B cell (primary cell): Measurements from ENCODE around the gene DDX20. TPM values are rescaled to one million over a fixed set of nuclear protein-coding genes. Genes with fewer than 3 reads are reported as not detected.

Experiments
- ATAC-seq: fragments of 200-7000 bp; cut with Tn5 transposase; one replicate; pipeline ENCODE4 v1.10.0; 2021; ENCODE audit warnings: low read depth, mild to moderate bottlenecking, moderate number of reproducible peaks, moderate library complexity
- CTCF ChIA-PET: fragments of 350-600 bp; sonication (Branson Sonifier 250); formaldehyde crosslinking; loops from one replicate; lab custom pipeline; 2021; ENCODE audit warnings: antibody characterized with exemption, inconsistent platforms; lab: Charles Lee
- POLR2A ChIA-PET: fragments of 350-600 bp; sonication (Branson Sonifier 250); formaldehyde crosslinking; loops from one replicate; lab custom pipeline; 2021; ENCODE audit warnings: antibody characterized with exemption; lab: Charles Lee
- DNase-seq: peaks from one replicate; pipeline ENCODE4 v3.0.0; 2013
- H2AFZ ChIP-seq: 2 replicates; pipeline ENCODE4 v1.6.1; 2012; ENCODE audit warnings: mild to moderate bottlenecking, low read depth, low read length; ENCODE audit not compliant: insufficient read depth, poor library complexity, severe bottlenecking
- H3K27ac ChIP-seq, 2 donors: 1 replicate in 1 of 2; 2 replicates in 1 of 2; pipeline ENCODE4 v1.5.1; 2012 to 2013; ENCODE audit warnings: low read length in 2 of 2, mild to moderate bottlenecking in 2 of 2, moderate library complexity in 1 of 2
- H3K27me3 ChIP-seq, 4 experiments: fragments of 200-600 bp in 1 of 4; sonication (generic) in 1 of 4; replicated peaks in 1 of 4; 1 replicate in 2 of 4; 2 replicates in 2 of 4; pipeline versions ENCODE4 v1.6.1 to v1.7.0; 2013 to 2016; ENCODE audit warnings: low read length in 3 of 4, mild to moderate bottlenecking in 2 of 4, mixed read lengths in 1 of 4, moderate library complexity in 1 of 4; ENCODE audit not compliant: insufficient read depth in 4 of 4, control insufficient read depth in 3 of 4; ENCODE audit errors: control extremely low read depth in 1 of 4
- H3K36me3 ChIP-seq, 2 experiments: replicated peaks in 1 of 2; 1 replicate in 1 of 2; 2 replicates in 1 of 2; pipeline versions ENCODE4 v1.6.1 to v1.7.1; 2013; ENCODE audit warnings: low read length in 1 of 2; ENCODE audit not compliant: insufficient read depth in 2 of 2, control insufficient read depth in 1 of 2; ENCODE audit errors: control extremely low read depth in 1 of 2, extremely low read depth in 1 of 2
- H3K4me1 ChIP-seq, 2 donors: fragments of 200-600 bp in 1 of 2; sonication (generic) in 1 of 2; 1 replicate in 1 of 2; 2 replicates in 1 of 2; pipeline versions ENCODE4 v1.5.1 to v1.6.1; 2013 to 2017; ENCODE audit warnings: low read length in 2 of 2; ENCODE audit not compliant: control insufficient read depth in 2 of 2, insufficient read depth in 2 of 2
- H3K4me2 ChIP-seq: replicated peaks from 2 replicates; pipeline ENCODE3; 2012; ENCODE audit warnings: mild to moderate bottlenecking, low read depth, low read length; ENCODE audit not compliant: poor library complexity, severe bottlenecking
- H3K4me3 ChIP-seq, 5 experiments: fragments of 200-600 bp in 1 of 5; sonication (generic) in 1 of 5; 1 replicate in 3 of 5; 2 replicates in 2 of 5; pipeline versions ENCODE4 v1.5.1 to v1.7.0; 2011 to 2016; ENCODE audit warnings: low read length in 4 of 5, mild to moderate bottlenecking in 4 of 5, low read depth in 2 of 5, control low read depth in 1 of 5, moderate library complexity in 1 of 5; ENCODE audit not compliant: insufficient read depth in 1 of 5; ENCODE audit errors: control extremely low read depth in 1 of 5, extremely low read depth in 1 of 5
- H3K79me2 ChIP-seq: fragments of 200-600 bp; sonication (generic); one replicate; pipeline ENCODE4 v1.6.0; 2016; ENCODE audit warnings: low read length; ENCODE audit not compliant: control insufficient read depth, insufficient read depth
- H3K9ac ChIP-seq: fragments of 200-600 bp; sonication (generic); 2 replicates; pipeline ENCODE4 v1.6.1; 2017; ENCODE audit warnings: mild to moderate bottlenecking, low read length, moderate library complexity
- H3K9me3 ChIP-seq, 3 donors: one replicate each; pipeline versions ENCODE4 v1.6.1 to v1.7.1; 2013; ENCODE audit warnings: low read length in 2 of 3; ENCODE audit not compliant: control insufficient read depth in 2 of 3, insufficient read depth in 1 of 3; ENCODE audit errors: control extremely low read depth in 1 of 3
- H4K20me1 ChIP-seq: 2 replicates; pipeline ENCODE4 v1.6.0; 2012; ENCODE audit warnings: mild to moderate bottlenecking, low read length; ENCODE audit not compliant: insufficient read depth, control insufficient read depth, poor library complexity, severe bottlenecking
- H3K27ac Mint-ChIP-seq: one replicate; pipeline ENCODE4 v1.8.0; 2021; ENCODE audit warnings: mixed read lengths
- H3K27me3 Mint-ChIP-seq: one replicate; pipeline ENCODE4 v1.8.0; 2021; ENCODE audit warnings: mixed read lengths
- H3K4me1 Mint-ChIP-seq: one replicate; pipeline ENCODE4 v1.8.0; 2021; ENCODE audit warnings: mixed read lengths
- H3K4me3 Mint-ChIP-seq: one replicate; pipeline ENCODE4 v1.8.0; 2021; ENCODE audit warnings: mixed read lengths
- H3K9me3 Mint-ChIP-seq: one replicate; pipeline ENCODE4 v1.8.0; 2022; ENCODE audit warnings: mixed read lengths; ENCODE audit not compliant: insufficient read depth
- EZH2 ChIP-seq: IDR thresholded peaks from 2 replicates; pipeline ENCODE4 v1.6.1; 2012; ENCODE audit warnings: borderline replicate concordance, low read depth, mild to moderate bottlenecking, moderate library complexity, low read length; ENCODE audit not compliant: insufficient read depth, poor library complexity, severe bottlenecking
- WGBS: methylation state at CpG from one replicate; pipeline ENCODE4 v1.1.5; 2013; ENCODE audit warnings: missing lambda C conversion rate; ENCODE audit not compliant: insufficient coverage; 5-methylcytosine and 5-hydroxymethylcytosine counted together
- intact Hi-C: fragments of 100-400 bp; cut with micrococcal nuclease; formaldehyde crosslinking; loops from one replicate; pipeline ENCODE4 v1.10.0; 2022
- polyA plus RNA-seq: library from polyadenylated mRNA; depleted of rRNA; stranded (reverse); fragments of >200 nt; gene quantifications from 2 replicates; pipeline ENCODE4 v1.2.3, GENCODE V29; 2012
- total RNA-seq, 2 donors: library from RNA; stranded (reverse); fragments of 120-200 nt in 1 of 2; gene quantifications; 1 replicate in 1 of 2; 2 replicates in 1 of 2; pipeline versions ENCODE4 v1.2.3 to v1.2.4, GENCODE V29; 2013 to 2022
- TF ChIP-seq, protein P1 (sequence below): fragments of 200-600 bp; IDR thresholded peaks from one replicate; pipeline ENCODE4 v1.8.0; 2022; ENCODE audit warnings: antibody characterized with exemption, mild to moderate bottlenecking

DDX20 gene
- total and polyA plus RNA-seq, 2 donors (not counting 1 experiment from before 2014, with no cell fraction given): 5.7 to 24.6 TPM

DNA sequence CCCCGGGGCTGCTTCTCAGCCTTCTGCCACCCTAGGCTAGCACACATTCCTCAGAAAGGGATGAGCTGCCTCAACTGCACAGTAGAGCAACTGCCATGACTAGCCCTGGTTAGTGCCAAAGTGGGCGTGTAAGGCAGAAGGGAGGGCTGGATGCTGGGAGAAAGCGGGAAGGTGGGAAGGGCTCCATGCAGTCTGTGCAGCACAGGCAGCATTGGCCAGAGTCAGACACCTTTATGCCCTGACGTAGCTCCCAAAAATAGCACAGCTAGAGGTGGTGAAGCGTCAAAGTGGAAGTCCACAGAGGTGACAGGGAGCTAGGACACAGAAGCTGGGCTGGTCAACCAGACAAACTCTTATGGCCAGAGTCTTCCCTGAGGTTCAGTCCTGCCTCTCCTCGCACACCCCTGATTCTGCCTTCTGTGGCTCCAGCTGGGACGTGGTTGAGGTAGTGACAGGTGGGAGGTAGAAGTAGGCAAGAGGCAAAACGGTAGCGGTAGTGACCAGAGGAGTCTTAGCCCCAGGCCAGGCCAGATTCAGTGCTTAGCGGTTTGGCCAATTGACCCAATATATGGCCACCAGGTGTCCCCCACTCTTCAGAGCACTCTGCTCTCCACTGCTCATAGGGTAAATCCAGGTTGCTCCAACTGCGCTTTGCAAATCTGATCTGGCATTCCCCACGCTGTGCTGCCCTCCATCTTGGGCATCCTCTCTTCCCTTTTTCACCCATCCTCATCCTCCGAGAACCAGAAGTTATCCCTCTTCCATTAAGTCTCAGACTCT lies 45.6 kb downstream of the DDX20 start:
- CTCF ChIA-PET: interaction anchor here (0.8 to 1.3 kb wide), 3 partner anchors 12 to 186 kb away, joined by 3 to 4 read pairs (median 3); no protein-coding TSS in a partner anchor
- H3K27ac Mint-ChIP-seq: no peak overlapping the region
- no peak for TF ChIP-seq EZH2
- TF ChIP-seq, protein P1, sequence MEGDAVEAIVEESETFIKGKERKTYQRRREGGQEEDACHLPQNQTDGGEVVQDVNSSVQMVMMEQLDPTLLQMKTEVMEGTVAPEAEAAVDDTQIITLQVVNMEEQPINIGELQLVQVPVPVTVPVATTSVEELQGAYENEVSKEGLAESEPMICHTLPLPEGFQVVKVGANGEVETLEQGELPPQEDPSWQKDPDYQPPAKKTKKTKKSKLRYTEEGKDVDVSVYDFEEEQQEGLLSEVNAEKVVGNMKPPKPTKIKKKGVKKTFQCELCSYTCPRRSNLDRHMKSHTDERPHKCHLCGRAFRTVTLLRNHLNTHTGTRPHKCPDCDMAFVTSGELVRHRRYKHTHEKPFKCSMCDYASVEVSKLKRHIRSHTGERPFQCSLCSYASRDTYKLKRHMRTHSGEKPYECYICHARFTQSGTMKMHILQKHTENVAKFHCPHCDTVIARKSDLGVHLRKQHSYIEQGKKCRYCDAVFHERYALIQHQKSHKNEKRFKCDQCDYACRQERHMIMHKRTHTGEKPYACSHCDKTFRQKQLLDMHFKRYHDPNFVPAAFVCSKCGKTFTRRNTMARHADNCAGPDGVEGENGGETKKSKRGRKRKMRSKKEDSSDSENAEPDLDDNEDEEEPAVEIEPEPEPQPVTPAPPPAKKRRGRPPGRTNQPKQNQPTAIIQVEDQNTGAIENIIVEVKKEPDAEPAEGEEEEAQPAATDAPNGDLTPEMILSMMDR: no peak
- Histone ChIP-seq H3K4me2 (no peak overlapping the region), H3K9ac (no peak overlapping the region), H3K9me3 (peaks cover 0 to 11% (median 0%) of the 10 kb centered on the region in 3 donors), H4K20me1 (no peaks in the 10 kb centered on the region), H3K79me2 (no peaks in the 10 kb centered on the region), H3K27me3 (peaks cover 0 to 6% (median 3%) of the 10 kb centered on the region in 4 experiments), H3K4me3 (no peak overlapping the region), H3K4me1 (peaks cover 12 to 18% of the 10 kb centered on the region in 2 donors), H2AFZ (no peak overlapping the region), H3K27ac (no peak overlapping the region), H3K36me3 (no peaks in the 10 kb centered on the region)
- H3K27me3 Mint-ChIP-seq: no peaks in the 10 kb centered on the region
- 90% methylated on average over 11 of the region's 13 CpGs for WGBS
- no peaks in the 10 kb centered on the region for H3K9me3 Mint-ChIP-seq
- DNase-seq (no peak), ATAC-seq (no peak)
- H3K4me1 Mint-ChIP-seq: peaks cover 21% of the 10 kb centered on the region
- intact Hi-C loops: no loop called here
- POLR2A ChIA-PET: no interaction called here
- no peak overlapping the region for H3K4me3 Mint-ChIP-seq

- TF ChIP-seq, protein P1: no peak
- no peak for TF ChIP-seq EZH2
- peaks cover 0 to 11% (median 0%) of the 10 kb centered on the region in 3 donors for H3K9me3 ChIP-seq
- no peak for ATAC-seq
- no peaks in the 10 kb centered on the region for H3K36me3 ChIP-seq
- H3K4me2 ChIP-seq: no peak overlapping the region
- WGBS: 85% methylated on average over 4 of the region's 6 CpGs
- no peak overlapping the region for H2AFZ ChIP-seq
- H3K27me3 ChIP-seq: peaks cover 0 to 6% (median 3%) of the 10 kb centered on the region in 4 experiments
- Mint-ChIP-seq H3K27ac (no peak overlapping the region), H3K4me1 (peaks cover 29% of the 10 kb centered on the region), H3K27me3 (no peaks in the 10 kb centered on the region), H3K4me3 (no peak overlapping the region), H3K9me3 (no peaks in the 10 kb centered on the region)
- no peaks in the 10 kb centered on the region for H4K20me1 ChIP-seq
- H3K79me2 ChIP-seq: no peaks in the 10 kb centered on the region
- H3K4me3 ChIP-seq: no peak overlapping the region
- intact Hi-C loops: no loop called here
- ChIA-PET POLR2A (no interaction called here), CTCF (interaction anchor here (1.3 kb wide), 1 partner anchor 11 kb away, joined by 4 read pairs; no protein-coding TSS in a partner anchor)
- peaks cover 21 to 26% of the 10 kb centered on the region in 2 donors for H3K4me1 ChIP-seq
- DNase-seq: no peak
- H3K9ac ChIP-seq: no peak overlapping the region
- no peak overlapping the region for H3K27ac ChIP-seq
These were observed 46.4 kb downstream of the DDX20 start for GRCh38 chr1:111802110-111802509.
